ENCODE measurements around the gene AMT.

DNA sequence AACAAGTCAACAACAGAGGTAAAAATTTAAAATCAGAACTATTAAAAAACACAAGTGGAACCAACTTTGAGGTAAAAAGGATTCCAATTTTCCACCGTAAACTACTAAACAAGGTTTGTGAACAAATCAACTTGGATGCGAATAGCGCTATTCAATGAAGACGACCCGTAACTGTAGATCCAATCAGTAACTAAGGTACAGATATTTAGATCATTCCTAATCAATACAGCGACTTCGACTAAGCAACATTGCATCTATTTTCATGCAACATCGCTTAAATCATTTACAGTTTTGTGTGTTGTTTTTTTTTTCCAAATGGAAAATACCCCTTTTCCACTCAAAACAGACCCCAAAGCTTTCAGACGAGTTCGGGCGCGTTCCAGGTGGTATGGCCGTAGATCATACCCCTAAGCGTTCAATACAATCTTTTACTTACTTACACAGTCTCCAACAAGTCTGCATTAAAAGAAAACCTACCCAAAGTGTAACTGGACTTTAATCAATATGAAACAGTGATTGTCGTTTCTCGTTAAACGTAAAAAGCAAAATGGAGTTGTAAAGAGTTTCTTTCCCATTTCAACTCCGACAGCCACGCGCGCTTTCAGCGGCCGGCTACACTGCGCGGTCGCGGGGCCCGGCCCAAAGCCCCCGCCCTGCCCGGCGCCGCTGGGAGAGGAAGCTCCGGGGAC lies 11.3 kb downstream of the AMT start:
- TF ChIP-seq CTCF (IDR thresholded peaks at IDR 0.05) (no peak), POLR2A (IDR thresholded peaks at IDR 0.05) (no peak)

Measured in tibial nerve (tissue), 3 donors.